Dendritic cell treated with granulocyte-macrophage colony-stimulating factor and Interleukin-4, amounts not matched to agents 40 ng/mL and 50 ng/mL, for 4 days (primary cell): Measurements from ENCODE around the gene IFTAP.
"Not testable (repeated sequence)": the region's sequence is repeated elsewhere in the genome, so short reads cannot be mapped to it uniquely, and the experiment has no call there.

Experiments used
- H3K27ac Mint-ChIP-seq: one replicate; pipeline ENCODE4 v1.8.0; 2022; ENCODE audit warnings: mild to moderate bottlenecking, mixed read lengths
- H3K27me3 Mint-ChIP-seq: one replicate; pipeline ENCODE4 v1.8.0; 2022; ENCODE audit warnings: mild to moderate bottlenecking, mixed read lengths
- H3K36me3 Mint-ChIP-seq: one replicate; pipeline ENCODE4 v1.8.0; 2022; ENCODE audit warnings: low read depth, mixed read lengths
- H3K4me1 Mint-ChIP-seq: one replicate; pipeline ENCODE4 v1.8.0; 2022; ENCODE audit warnings: low read depth, mixed read lengths
- H3K4me3 Mint-ChIP-seq: one replicate; pipeline ENCODE4 v1.8.0; 2022; ENCODE audit warnings: mild to moderate bottlenecking, moderate library complexity, mixed read lengths
- H3K9me3 Mint-ChIP-seq: one replicate; pipeline ENCODE4 v1.8.0; 2022; ENCODE audit warnings: mixed read lengths
- intact Hi-C: fragments of 100-400 bp; cut with micrococcal nuclease; formaldehyde crosslinking; loops from one replicate; pipeline ENCODE4 v1.15.0; 2022

The IFTAP gene

GRCh38 chr11:36635066-36635862 is 41.0 kb downstream of the IFTAP start:
- Mint-ChIP-seq H3K27me3 (no peaks in the 10 kb centered on the region), H3K4me1 (no peaks in the 10 kb centered on the region), H3K36me3 (peaks cover 10% of the 10 kb centered on the region), H3K27ac (no peak overlapping the region), H3K4me3 (no peak overlapping the region), H3K9me3 (peaks cover 13% of the 10 kb centered on the region)
- intact Hi-C loops = no loop called here

- H3K9me3 Mint-ChIP-seq = peaks cover 13% of the 10 kb centered on the region
- H3K4me1 Mint-ChIP-seq = no peaks in the 10 kb centered on the region
- no peak overlapping the region for H3K4me3 Mint-ChIP-seq
Observed at GRCh38 chr11:36638556-36638955, 44.3 kb downstream of the IFTAP start.

GRCh38 chr11:36657610-36658267 is 63.4 kb downstream of the IFTAP start:
- Mint-ChIP-seq H3K36me3 (peaks cover 14% of the 10 kb centered on the region), H3K27me3 (no peaks in the 10 kb centered on the region), H3K4me3 (no peak overlapping the region), H3K9me3 (peaks cover 13% of the 10 kb centered on the region), H3K27ac (no peak overlapping the region), H3K4me1 (no peaks in the 10 kb centered on the region)
- intact Hi-C loops = no loop called here

More at GRCh38 chr11:36638556-36638955, 44.3 kb downstream of the IFTAP start:
- peaks cover 10% of the 10 kb centered on the region for H3K36me3 Mint-ChIP-seq
- intact Hi-C loops = no loop called here
- H3K27ac Mint-ChIP-seq = no peak overlapping the region
- H3K27me3 Mint-ChIP-seq = no peaks in the 10 kb centered on the region

DNA sequence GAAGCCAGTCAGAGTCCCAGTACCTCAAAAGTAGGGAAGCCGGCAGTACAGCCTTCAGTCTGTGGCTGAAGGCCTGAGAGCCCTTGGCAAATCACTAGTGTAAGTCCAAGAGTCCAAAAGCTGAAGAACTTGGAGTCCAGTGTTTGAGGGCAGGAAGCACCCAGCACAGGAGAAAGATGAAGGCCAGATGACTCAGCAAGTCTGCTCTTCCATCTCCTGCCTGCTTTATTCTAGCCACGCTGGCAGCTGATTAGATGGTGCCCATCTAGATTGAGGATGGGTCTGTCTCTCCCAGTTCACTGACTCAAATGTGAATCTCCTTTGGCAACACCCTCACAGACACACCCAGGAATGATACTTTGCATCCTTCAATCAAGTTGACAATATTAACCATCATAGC is 67.1 kb downstream of the IFTAP start:
- H3K27ac Mint-ChIP-seq, intact Hi-C loops, H3K4me3 Mint-ChIP-seq, H3K4me1 Mint-ChIP-seq, H3K27me3 Mint-ChIP-seq: not testable (repeated sequence)
- Mint-ChIP-seq H3K36me3 (peaks cover 14% of the 10 kb centered on the region), H3K9me3 (peaks cover 26% of the 10 kb centered on the region)

GRCh38 chr11:36672815-36673450 is 78.6 kb downstream of the IFTAP start:
- Mint-ChIP-seq H3K4me1 (no peaks in the 10 kb centered on the region), H3K9me3 (peaks cover 35% of the 10 kb centered on the region), H3K4me3 (no peak overlapping the region), H3K27me3 (no peaks in the 10 kb centered on the region), H3K36me3 (no peaks in the 10 kb centered on the region), H3K27ac (no peak overlapping the region)
- intact Hi-C loops = loop anchor here (1.0 kb wide), 1 partner anchor 109 kb away; no protein-coding TSS in a partner anchor

- H3K27me3 Mint-ChIP-seq, intact Hi-C loops, H3K27ac Mint-ChIP-seq, H3K36me3 Mint-ChIP-seq, H3K4me1 Mint-ChIP-seq, H3K4me3 Mint-ChIP-seq: not testable (repeated sequence)
- peaks cover 30% of the 10 kb centered on the region for H3K9me3 Mint-ChIP-seq
Observed at GRCh38 chr11:36679547-36679946, 85.2 kb downstream of the IFTAP start.

- Mint-ChIP-seq H3K27ac (no peak overlapping the region), H3K4me3 (no peak overlapping the region), H3K4me1 (no peaks in the 10 kb centered on the region), H3K36me3 (no peaks in the 10 kb centered on the region), H3K9me3 (no peaks in the 10 kb centered on the region), H3K27me3 (no peaks in the 10 kb centered on the region)
- intact Hi-C loops = no loop called here
Observed at GRCh38 chr11:36683818-36684217, 89.5 kb downstream of the IFTAP start.

GRCh38 chr11:36684840-36685801 is 90.8 kb downstream of the IFTAP start:
- Mint-ChIP-seq H3K4me1 (no peaks in the 10 kb centered on the region), H3K36me3 (no peaks in the 10 kb centered on the region), H3K9me3 (no peaks in the 10 kb centered on the region), H3K27me3 (no peaks in the 10 kb centered on the region), H3K4me3 (no peak overlapping the region), H3K27ac (no peak overlapping the region)
- intact Hi-C loops = no loop called here

GRCh38 chr11:36688132-36688531 is 93.8 kb downstream of the IFTAP start:
- intact Hi-C loops = no loop called here

GRCh38 chr11:36688571-36689291 is 94.4 kb downstream of the IFTAP start:
- intact Hi-C loops = no loop called here
- H3K4me1 Mint-ChIP-seq = no peaks in the 10 kb centered on the region
- no peaks in the 10 kb centered on the region for H3K36me3 Mint-ChIP-seq
- no peak overlapping the region for H3K27ac Mint-ChIP-seq
- H3K4me3 Mint-ChIP-seq = no peak overlapping the region
- no peaks in the 10 kb centered on the region for H3K27me3 Mint-ChIP-seq
- H3K9me3 Mint-ChIP-seq = no peaks in the 10 kb centered on the region

More at GRCh38 chr11:36688132-36688531, 93.8 kb downstream of the IFTAP start:
- H3K27ac Mint-ChIP-seq = no peak overlapping the region
- H3K9me3 Mint-ChIP-seq = no peaks in the 10 kb centered on the region
- no peaks in the 10 kb centered on the region for H3K36me3 Mint-ChIP-seq
- H3K4me3 Mint-ChIP-seq = no peak overlapping the region
- H3K4me1 Mint-ChIP-seq = no peaks in the 10 kb centered on the region
- H3K27me3 Mint-ChIP-seq = no peaks in the 10 kb centered on the region

GRCh38 chr11:36689442-36689841 is 95.1 kb downstream of the IFTAP start:
- no peaks in the 10 kb centered on the region for H3K9me3 Mint-ChIP-seq
- no peaks in the 10 kb centered on the region for H3K36me3 Mint-ChIP-seq
- intact Hi-C loops = no loop called here
- H3K27ac Mint-ChIP-seq = no peak overlapping the region
- no peaks in the 10 kb centered on the region for H3K27me3 Mint-ChIP-seq
- no peaks in the 10 kb centered on the region for H3K4me1 Mint-ChIP-seq
- H3K4me3 Mint-ChIP-seq = no peak overlapping the region

GRCh38 chr11:36692704-36693103 is 98.4 kb downstream of the IFTAP start:
- Mint-ChIP-seq H3K4me1 (no peaks in the 10 kb centered on the region), H3K9me3 (no peaks in the 10 kb centered on the region), H3K36me3 (no peaks in the 10 kb centered on the region), H3K27ac (no peak overlapping the region), H3K27me3 (no peaks in the 10 kb centered on the region), H3K4me3 (no peak overlapping the region)
- intact Hi-C loops = no loop called here
